GM10248 (cell line): ENCODE measurements around the gene DHRS1.

ENCODE experiments used
- CTCF ChIA-PET: fragments of 300-600 bp; sonication (Branson Sonifier 250); formaldehyde crosslinking; extraction: SDS; loops from one replicate; lab custom pipeline; 2021; ENCODE audit warnings: antibody characterized with exemption; lab: Yijun Ruan, JAX
- POLR2A ChIA-PET: fragments of 350-650 bp; sonication (Branson Sonifier 250); formaldehyde crosslinking; extraction: SDS; loops from one replicate; lab custom pipeline; 2020; ENCODE audit warnings: antibody characterized with exemption; lab: Yijun Ruan, JAX
- DNase-seq: peaks from one replicate; pipeline ENCODE4 v3.0.0; 2012; ENCODE audit errors: extremely low spot score
- TF ChIP-seq, protein P1 (sequence below): IDR thresholded peaks from 2 replicates; pipeline ENCODE4 v1.5.1; 2012; ENCODE audit warnings: mild to moderate bottlenecking, low read depth; ENCODE audit errors: extremely low read depth, missing control alignments, control extremely low read depth

Gene DHRS1

DNA sequence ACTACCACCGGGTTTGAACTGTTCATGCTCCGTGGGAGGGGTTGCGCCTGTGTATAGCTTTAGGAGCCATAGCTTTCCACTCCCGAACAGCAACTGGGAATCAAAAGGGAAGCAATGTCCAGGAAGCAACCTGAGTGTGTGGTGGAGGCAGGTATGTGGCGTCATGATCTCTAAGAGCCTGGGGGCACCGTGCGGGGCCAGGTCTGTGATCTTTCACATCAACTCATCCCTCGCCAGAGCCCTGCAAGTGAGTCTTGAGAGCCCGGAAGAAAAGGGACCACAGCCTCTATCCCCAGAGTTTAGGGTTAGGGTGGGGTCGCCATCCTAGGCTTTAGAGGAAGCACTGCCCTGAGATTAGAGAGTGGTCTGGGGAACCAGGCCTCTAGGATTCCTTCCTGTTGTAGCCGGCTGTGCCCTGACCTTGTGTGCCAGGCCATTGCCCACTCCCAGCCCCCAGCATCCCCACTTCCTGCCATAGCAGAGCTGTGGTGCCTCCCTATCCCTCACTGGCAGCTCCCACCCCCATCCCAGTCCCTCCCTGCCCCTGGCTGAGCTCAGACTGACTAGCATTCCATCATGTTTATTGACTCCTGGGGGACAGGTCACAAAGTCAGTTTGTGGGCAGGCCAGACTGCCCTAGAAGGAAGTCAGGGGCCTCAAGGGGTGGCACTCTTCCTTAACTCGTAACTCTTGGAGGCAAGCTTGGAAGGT is 36.0 kb upstream of the DHRS1 start:
- TF ChIP-seq, protein P1, sequence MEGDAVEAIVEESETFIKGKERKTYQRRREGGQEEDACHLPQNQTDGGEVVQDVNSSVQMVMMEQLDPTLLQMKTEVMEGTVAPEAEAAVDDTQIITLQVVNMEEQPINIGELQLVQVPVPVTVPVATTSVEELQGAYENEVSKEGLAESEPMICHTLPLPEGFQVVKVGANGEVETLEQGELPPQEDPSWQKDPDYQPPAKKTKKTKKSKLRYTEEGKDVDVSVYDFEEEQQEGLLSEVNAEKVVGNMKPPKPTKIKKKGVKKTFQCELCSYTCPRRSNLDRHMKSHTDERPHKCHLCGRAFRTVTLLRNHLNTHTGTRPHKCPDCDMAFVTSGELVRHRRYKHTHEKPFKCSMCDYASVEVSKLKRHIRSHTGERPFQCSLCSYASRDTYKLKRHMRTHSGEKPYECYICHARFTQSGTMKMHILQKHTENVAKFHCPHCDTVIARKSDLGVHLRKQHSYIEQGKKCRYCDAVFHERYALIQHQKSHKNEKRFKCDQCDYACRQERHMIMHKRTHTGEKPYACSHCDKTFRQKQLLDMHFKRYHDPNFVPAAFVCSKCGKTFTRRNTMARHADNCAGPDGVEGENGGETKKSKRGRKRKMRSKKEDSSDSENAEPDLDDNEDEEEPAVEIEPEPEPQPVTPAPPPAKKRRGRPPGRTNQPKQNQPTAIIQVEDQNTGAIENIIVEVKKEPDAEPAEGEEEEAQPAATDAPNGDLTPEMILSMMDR, result no peak
- DNase-seq, result no peak
- POLR2A ChIA-PET, result no interaction called here
- CTCF ChIA-PET, result interaction anchor here (0.9 to 21.9 kb wide), 8 partner anchors 8 to 106 kb away, joined by 3 to 629 read pairs (median 7); partner anchors contain the start of genes CBLN3, CIDEB, KHNYN and SDR39U1

DNA sequence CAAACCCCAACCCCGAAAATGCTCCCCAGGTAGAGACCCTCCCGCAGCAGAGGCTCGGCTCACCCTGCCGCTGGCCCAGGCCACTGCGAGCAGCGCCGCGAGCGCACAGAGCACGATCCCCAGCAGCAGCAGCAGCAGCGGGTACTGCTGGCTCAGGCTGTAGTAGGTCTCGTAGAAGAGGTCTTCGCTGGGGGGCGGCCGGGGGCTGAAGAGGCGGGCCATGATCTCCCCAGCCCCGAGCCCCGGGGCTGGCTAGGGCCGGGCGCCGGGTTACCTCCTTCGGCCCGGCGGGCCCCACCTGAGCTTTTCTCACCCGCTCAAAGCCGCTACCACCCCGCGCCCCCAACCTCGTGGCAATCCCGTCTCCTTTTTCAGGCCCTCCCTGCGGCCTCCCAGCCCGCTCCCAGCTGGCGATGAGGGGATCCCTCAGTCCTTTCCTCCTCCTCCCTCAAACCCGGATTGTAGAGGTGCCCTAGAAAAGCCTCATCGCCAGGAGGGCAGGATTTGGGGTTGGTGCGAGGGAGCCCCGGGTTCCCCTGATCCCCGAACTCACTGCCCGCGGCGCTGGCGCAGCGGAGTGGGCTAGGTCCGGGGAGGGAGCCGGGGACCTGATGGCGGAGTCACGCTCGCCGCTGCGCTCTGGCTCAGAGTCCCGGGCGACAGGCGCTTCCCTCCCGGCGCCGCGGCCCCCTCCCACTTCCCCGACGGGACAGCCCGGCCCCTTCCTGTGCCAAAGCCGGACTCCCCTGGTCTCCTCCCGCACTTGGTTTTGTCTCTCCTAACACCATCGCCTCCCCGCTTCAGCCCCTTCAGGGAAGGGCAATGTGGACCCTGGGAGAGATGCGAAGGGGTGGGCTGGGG is 35.1 kb upstream of the DHRS1 start, which contains the start of gene ADCY4:
TSS of gene ADCY4 (minus strand) at position 641 of the 861 bp plus-strand sequence. CDS start at position 222, 419 bp downstream.
- no peak for DNase-seq
- TF ChIP-seq, protein P1, result no peak
- ChIA-PET CTCF (interaction anchor here (1.1 to 21.9 kb wide), 17 partner anchors 11 to 125 kb away, joined by 3 to 629 read pairs (median 17); partner anchors contain the start of genes CBLN3, CIDEB, KHNYN and LTB4R), POLR2A (interaction anchor here (0.6 kb wide), 1 partner anchor 68 kb away, joined by 5 read pairs; no protein-coding TSS in a partner anchor)

DNA sequence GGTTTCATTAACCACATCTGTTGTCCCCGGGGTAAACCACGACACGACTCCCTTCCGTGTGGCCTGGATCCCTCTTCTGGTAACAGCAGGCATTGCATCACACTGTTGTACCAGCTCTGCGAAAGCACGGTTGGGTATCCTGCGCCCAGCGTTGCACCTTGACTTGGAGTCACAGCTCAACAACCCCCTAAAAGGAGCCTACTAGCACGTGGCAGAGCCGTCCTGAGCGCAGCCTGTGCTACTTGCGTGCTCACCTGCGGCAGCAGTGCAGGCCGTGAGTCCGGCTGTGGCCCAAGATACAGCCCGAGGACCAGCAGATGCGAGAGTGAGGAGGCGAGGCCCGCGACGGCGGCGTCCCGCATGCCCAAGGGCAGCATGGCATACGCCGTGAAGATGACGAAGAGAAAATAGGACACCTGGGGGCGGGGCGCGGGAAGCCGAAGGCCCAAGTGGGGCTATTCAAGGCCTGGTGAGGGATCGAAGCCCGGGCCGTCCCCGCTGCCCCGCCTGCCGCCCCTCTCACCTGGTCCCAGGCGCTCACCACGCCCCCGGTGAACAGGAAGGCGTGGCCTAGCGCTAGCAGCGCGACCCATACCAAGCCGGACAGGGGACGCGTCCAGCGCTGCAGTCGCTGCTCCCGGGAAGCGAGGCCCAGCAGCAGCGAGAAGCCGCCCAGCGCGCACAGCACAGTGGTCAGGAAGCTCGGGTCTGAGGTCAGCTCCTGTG is 32.9 kb upstream of the DHRS1 start:
- DNase-seq, result peak; percentile 91
- TF ChIP-seq, protein P1, result peak; percentile 73
- ChIA-PET CTCF (interaction anchor here (0.7 to 21.9 kb wide), 29 partner anchors 9 to 274 kb away, joined by 3 to 629 read pairs (median 14); partner anchors contain the start of genes CBLN3, CIDEB, KHNYN and LTB4R), POLR2A (interaction anchor here (0.9 to 1.4 kb wide), 3 partner anchors 97 to 105 kb away, joined by 3 to 10 read pairs (median 3); partner anchors contain the start of genes CBLN3 and KHNYN)

DNA sequence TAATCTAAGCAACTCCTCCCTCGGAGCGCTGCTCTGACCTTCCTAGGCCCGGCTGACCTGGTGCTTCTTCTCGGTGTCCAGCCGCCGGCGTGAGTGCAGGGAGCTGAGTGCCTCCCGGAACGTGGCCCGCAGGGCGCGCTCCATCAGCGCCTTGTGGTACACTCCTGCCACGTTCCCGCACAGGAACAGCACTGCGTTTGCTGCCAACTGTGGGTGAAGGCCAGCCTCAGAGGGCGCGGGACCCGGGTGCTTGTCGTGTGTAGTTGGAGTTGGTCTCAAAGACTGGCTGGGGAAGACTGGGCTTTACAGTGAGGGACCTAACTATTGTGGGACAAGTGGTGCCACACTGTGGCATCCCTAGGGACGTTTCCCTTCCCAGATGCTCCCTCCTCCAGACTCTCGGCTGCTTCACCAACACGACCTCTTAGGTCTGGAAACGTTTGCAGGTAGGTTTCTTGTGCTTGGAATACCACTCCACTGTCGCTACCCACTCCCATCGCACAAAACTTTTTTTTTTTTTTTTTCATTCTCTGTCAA is 32.2 kb upstream of the DHRS1 start:
- ChIA-PET POLR2A (no interaction called here), CTCF (interaction anchor here (0.6 to 21.9 kb wide), 20 partner anchors 9 to 274 kb away, joined by 3 to 629 read pairs (median 18); partner anchors contain the start of genes CBLN3, CIDEB, KHNYN and LTB4R)
- DNase-seq, result no peak
- TF ChIP-seq, protein P1, result no peak

DNA sequence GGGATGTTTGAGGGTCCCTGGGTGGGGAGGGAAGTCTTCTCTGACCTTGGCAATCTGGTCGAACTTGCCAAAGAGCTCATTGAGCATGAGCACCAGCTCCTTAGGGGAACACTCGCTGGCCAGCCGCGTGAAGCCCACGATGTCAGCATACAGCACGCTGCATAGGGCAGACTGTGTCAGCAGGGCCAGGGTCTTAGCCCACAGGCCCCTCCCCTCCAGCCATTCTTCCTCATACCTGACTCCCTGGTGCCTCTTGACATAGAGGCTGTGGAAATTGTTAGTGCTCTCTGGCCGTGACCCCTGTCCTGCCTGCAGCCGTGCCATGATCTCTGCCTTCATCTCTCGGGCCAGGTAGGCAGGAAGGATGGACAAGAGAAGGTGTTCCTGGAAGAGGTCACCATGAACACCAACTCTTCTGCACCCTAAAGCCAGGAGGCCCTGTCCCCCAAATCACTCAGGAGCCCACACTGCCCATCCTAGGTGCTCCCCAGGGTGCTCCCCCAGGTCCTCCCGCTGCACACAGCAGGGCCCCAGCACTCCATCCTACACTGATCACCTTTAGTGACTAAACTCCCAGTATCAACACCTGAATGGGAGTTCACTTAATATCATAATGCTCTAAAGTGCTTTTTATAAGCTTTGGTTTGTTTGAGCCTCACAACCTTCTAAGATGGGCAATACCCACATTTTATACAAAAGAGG is 31.5 kb upstream of the DHRS1 start:
- ChIA-PET POLR2A (no interaction called here), CTCF (interaction anchor here (0.6 to 21.9 kb wide), 12 partner anchors 10 to 248 kb away, joined by 3 to 629 read pairs (median 28); partner anchors contain the start of genes CBLN3, CIDEB, KHNYN and LTB4R)
- no peak for DNase-seq

More for the DNA sequence above, 31.5 kb upstream of the DHRS1 start:
- TF ChIP-seq, protein P1, result no peak
